EL (cell line): ENCODE results near the gene RNF133.
A peak's percentile ranks its signal among the peaks of the same experiment; 100 is the strongest.
"Not testable (repeated sequence)": the region's sequence is repeated elsewhere in the genome, so short reads cannot be mapped to it uniquely, and the experiment has no call there.

Source experiments
- DNase-seq: peaks from one replicate; pipeline ENCODE4 v3.0.0-alpha.2; 2016

The RNF133 gene

GRCh38 chr7:122689346-122690109, 9.4 kb downstream of the RNF133 start:
- no peak for DNase-seq

- no peak for DNase-seq
Measured at GRCh38 chr7:122688400-122688998, 10.4 kb downstream of the RNF133 start.

- no peak for DNase-seq
Measured at GRCh38 chr7:122686360-122686878, 12.5 kb downstream of the RNF133 start.

DNA sequence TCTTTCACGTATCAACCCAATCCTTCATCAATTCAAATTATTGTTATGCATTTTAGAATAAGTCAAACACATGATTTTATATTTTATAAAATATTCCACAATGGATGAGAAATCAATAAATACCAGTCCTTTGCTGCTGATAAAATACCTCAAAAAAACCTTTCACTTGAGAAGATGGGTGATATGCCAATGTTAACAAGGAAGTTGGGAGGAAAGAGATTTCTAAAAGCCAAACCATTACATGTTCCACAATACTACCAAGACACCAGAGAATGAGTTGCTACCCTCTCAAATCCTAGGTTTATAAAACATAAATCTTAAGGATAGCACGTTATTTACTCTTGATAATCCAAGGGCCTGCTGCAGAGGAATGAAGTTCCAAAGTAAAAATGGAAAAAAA, 14.4 kb downstream of the RNF133 start:
- DNase-seq: no peak

DNA sequence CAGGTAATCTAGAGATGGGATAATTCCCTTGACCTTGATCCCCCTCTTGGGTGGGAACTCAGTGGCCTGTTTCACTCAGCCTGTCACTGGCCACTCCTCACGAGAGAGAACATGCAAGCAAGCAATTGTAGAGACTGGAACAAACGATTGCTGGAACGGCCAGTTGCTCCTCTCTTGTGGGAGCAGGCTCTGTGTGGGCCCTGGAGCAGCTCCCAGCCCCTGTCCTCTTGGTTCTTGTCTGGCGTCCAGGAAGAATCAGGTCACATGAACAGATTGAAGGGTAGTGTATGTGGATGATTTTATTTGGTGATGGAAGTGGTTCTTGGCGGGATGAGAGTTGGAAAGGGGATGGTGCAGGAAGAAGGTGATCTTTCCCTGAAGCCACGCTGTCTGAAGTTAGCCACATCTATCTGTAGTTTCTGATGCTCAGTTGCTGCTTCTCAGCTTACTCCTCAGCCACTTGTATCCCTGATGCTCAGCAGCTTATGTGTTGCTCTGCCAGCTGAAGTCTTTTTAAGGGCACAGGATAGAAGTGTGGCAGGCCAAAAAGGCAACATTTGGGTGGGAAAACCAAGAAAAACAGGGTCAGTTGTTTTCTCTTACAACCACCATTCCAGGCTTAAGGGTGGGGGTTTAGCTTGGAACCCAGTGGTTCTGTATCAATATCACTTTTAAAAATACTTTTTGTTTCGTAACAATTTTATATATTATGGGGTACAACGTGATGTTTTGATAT, 15.9 kb downstream of the RNF133 start:
- DNase-seq: no peak

- not testable (repeated sequence) for DNase-seq
Measured at GRCh38 chr7:122681186-122681585, 17.7 kb downstream of the RNF133 start.

GRCh38 chr7:122679813-122680212, 19.1 kb downstream of the RNF133 start:
- no peak for DNase-seq

GRCh38 chr7:122679269-122679709, 19.6 kb downstream of the RNF133 start:
- DNase-seq: not testable (repeated sequence)

- no peak for DNase-seq
Measured at GRCh38 chr7:122677149-122677548, 21.8 kb downstream of the RNF133 start.

- no peak for DNase-seq
Measured at GRCh38 chr7:122676466-122676865, 22.5 kb downstream of the RNF133 start.

GRCh38 chr7:122675621-122676020, 23.3 kb downstream of the RNF133 start:
- no peak for DNase-seq

GRCh38 chr7:122675011-122675410, 23.9 kb downstream of the RNF133 start:
- peak; percentile 13 for DNase-seq

- DNase-seq: no peak
Measured at GRCh38 chr7:122674502-122674901, 24.4 kb downstream of the RNF133 start.

- no peak for DNase-seq
Measured at GRCh38 chr7:122673951-122674350, 25.0 kb downstream of the RNF133 start.

GRCh38 chr7:122672536-122672935, 26.4 kb downstream of the RNF133 start:
- no peak for DNase-seq

GRCh38 chr7:122663733-122664132, 35.2 kb downstream of the RNF133 start:
- DNase-seq: no peak

- no peak for DNase-seq
Measured at GRCh38 chr7:122658856-122659255, 40.1 kb downstream of the RNF133 start.

DNA sequence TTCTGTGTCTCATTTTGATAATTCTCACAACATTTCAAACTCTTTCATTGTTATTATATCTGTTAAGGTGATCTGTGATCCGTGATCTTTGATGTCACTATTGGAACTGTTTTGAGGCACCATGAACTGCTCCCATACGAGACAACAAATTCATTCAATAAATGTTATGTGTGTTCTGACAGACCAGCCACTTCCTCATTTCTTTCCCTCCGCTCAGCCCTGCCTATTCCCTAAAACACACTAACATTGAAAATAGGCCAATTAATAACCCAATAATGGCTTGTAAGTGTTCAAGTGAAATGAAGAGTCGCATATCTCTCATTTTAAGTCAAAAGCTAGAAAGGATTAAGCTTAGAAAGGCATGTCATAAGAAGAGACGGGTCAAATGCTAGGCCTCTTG, 45.2 kb downstream of the RNF133 start:
- no peak for DNase-seq

DNA sequence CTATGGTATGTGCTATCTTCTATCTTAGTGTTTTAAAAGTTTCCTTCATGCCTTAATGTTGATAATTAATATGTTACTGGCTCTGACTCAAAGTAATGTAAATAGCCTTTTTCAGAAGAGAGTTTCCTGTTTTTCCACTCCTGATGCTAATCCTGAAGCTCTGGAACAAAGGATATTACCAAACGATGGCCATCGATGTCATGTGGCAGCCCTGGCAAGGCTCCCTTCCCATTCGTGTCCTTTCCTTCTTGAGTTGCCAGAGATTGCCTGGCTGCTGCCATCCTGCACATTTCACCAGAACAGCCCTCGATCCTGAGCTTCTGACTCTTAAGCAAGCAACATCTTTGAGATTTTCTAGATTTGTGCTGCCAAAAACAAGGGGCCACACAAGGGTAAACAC, 46.0 kb downstream of the RNF133 start:
- DNase-seq: no peak

- DNase-seq: no peak
Measured at GRCh38 chr7:122651451-122651850, 47.5 kb downstream of the RNF133 start.
